Esophagus squamous epithelium (tissue), 5 donors: ENCODE measurements around the gene RERE. TPM values are rescaled to one million over a fixed set of nuclear protein-coding genes. Genes with fewer than 3 reads are reported as not detected.
A peak's percentile ranks its signal among the peaks of the same experiment; 100 is the strongest.

Experiments
- DNase-seq: peaks from one replicate; lab custom pipeline; 2025; lab: John Stamatoyannopoulos, UW
- H3K27ac ChIP-seq, 4 donors: fragments of 200-600 bp; sonication (generic); one replicate each; pipeline ENCODE4 v1.5.1; 2016 to 2019; ENCODE audit warnings: mild to moderate bottlenecking in 1 of 4
- H3K27me3 ChIP-seq, 4 donors: fragments of 200-600 bp; sonication (generic); 1 replicate in 3 of 4; 2 replicates in 1 of 4; pipeline versions ENCODE4 v1.5.1 to v1.6.0; 2017 to 2021; ENCODE audit warnings: antibody characterized with exemption in 1 of 4
- H3K36me3 ChIP-seq, 3 donors: fragments of 200-600 bp; sonication (generic); one replicate each; pipeline ENCODE4 v1.5.1; 2016 to 2019
- H3K4me1 ChIP-seq, 3 donors: fragments of 200-600 bp; sonication (generic); one replicate each; pipeline ENCODE4 v1.5.1; 2017 to 2019
- H3K4me3 ChIP-seq, 4 donors: fragments of 200-600 bp; sonication (generic); 1 replicate in 3 of 4; 2 replicates in 1 of 4; pipeline ENCODE4 v1.5.1; 2016 to 2019; ENCODE audit warnings: mild to moderate bottlenecking in 2 of 4, moderate library complexity in 1 of 4
- H3K9me3 ChIP-seq, 3 donors: fragments of 200-600 bp; sonication (generic); one replicate each; pipeline ENCODE4 v1.5.1; 2016 to 2019
- CTCF ChIP-seq, 6 experiments: fragments of 450-650 bp in 4 of 6; fragments of 200-600 bp in 2 of 6; sonication (generic) in 2 of 6; IDR thresholded peaks; one replicate each; pipeline ENCODE4 v1.5.1; 2016 to 2019; ENCODE audit warnings: antibody characterized with exemption in 6 of 6, mild to moderate bottlenecking in 4 of 6, moderate library complexity in 4 of 6
- POLR2A ChIP-seq, 4 donors: fragments of 450-650 bp; IDR thresholded peaks; one replicate each; pipeline ENCODE4 v1.6.1; 2017; ENCODE audit warnings: antibody characterized with exemption in 4 of 4, mild to moderate bottlenecking in 4 of 4, moderate library complexity in 3 of 4
- WGBS, 2 donors: methylation state at CpG; one replicate each; pipeline ENCODE4 v1.1.5; 2018; 5-methylcytosine and 5-hydroxymethylcytosine counted together
- intact Hi-C: fragments of 100-400 bp; cut with DNase I; formaldehyde crosslinking; loops from one replicate; pipeline ENCODE4 v1.15.0; 2022
- total RNA-seq, 4 donors: library from RNA; depleted of rRNA; stranded (reverse); fragments of >200 nt; gene quantifications; one replicate each; pipeline ENCODE4 v1.1.0, GENCODE V29; 2016
- donor health status: DM: yes; HTN: yes; CAD: no.

RERE gene
- total RNA-seq, 4 donors from 2014 or later: 27.5 to 56.6 (median 32.1) TPM

- 67 to 81% methylated on average over 3 of the region's 3 CpGs for WGBS, 2 donors
- peak overlapping the region in 2 of 4 donors; percentile 6 to 13 for H3K27ac ChIP-seq
- DNase-seq: no peak
- TF ChIP-seq CTCF (IDR thresholded peaks at IDR 0.05) (no peak), POLR2A (IDR thresholded peaks at IDR 0.05) (no peak)
- H3K4me1 ChIP-seq: peaks cover 0 to 12% (median 0%) of the 10 kb centered on the region in 3 donors
- H3K4me3 ChIP-seq: no peak overlapping the region
- intact Hi-C loops: no loop called here
- no peaks in the 10 kb centered on the region for H3K27me3 ChIP-seq
- no peaks in the 10 kb centered on the region for H3K9me3 ChIP-seq
- peaks cover 0 to 8% (median 0%) of the 10 kb centered on the region in 3 donors for H3K36me3 ChIP-seq
Measured at GRCh38 chr1:8483586-8483985, 333.9 kb downstream of the RERE start.

DNA sequence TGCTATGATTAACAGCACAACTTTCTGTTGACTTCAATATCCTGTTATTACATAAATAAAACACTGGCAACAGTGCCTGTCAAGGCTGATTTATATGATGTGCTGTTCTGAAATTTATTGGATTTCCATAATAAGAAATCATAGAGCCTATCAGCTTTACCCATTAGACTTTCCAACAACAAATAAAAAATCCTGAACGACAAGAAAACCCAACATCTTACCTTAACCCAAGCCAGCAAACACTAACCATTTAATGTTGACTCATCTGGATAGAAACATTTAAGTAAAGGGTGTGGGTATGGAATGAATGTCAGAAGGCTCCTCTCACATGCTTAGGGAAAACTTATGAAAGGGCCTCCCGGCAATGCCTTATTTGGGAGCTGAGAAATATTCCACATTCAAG lies 334.5 kb downstream of the RERE start:
- Histone ChIP-seq H3K27ac (peak overlapping the region in 2 of 4 donors; percentile 6 to 13), H3K4me1 (peaks cover 0 to 12% (median 0%) of the 10 kb centered on the region in 3 donors)
- TF ChIP-seq POLR2A (IDR thresholded peaks at IDR 0.05) (no peak), CTCF (IDR thresholded peaks at IDR 0.05) (no peak)

DNA sequence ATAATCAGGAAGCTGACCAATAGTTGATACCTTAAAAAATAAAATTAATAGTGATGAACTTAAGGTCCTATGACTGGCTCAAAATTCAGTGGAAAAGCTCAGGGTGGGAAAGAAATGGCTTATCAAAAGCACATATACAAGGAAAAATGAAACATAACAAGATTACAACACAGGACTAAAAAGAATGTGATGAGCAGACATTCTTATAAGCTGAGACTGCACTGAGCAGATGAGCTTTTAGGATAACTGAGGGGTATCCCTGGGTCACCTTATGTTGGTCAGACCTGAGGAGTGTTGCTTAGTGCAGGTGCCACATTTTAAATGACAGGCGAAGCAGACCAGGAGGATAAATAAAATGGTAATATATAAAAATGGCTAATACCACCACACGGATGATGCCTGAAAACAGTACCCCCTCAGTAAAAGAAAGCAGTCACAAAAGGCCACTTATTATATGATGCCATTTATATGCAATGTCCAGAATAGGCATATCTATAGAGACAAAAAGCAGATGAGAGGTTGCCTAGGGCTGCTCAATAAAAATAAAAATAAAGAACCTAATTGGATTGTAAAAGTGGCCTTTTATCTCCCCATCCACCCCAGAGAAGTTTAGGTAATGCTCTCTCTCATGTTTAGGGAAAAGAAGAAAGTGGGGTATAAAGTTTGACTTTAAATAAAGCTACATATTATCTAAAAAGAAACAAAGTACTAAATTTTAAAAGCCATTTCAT lies 335.6 kb downstream of the RERE start:
- no peak for DNase-seq
- WGBS, 2 donors: 92 to 94% methylated on average over 2 of the region's 2 CpGs
- Histone ChIP-seq H3K4me3 (no peak overlapping the region), H3K27ac (no peak overlapping the region), H3K27me3 (no peaks in the 10 kb centered on the region), H3K4me1 (peaks cover 0 to 23% (median 3%) of the 10 kb centered on the region in 3 donors), H3K9me3 (no peaks in the 10 kb centered on the region), H3K36me3 (peaks cover 0 to 8% (median 0%) of the 10 kb centered on the region in 3 donors)
- intact Hi-C loops: no loop called here
- TF ChIP-seq POLR2A (IDR thresholded peaks at IDR 0.05) (no peak), CTCF (IDR thresholded peaks at IDR 0.05) (no peak)

More for the DNA sequence above, 334.5 kb downstream of the RERE start:
- H3K36me3 ChIP-seq: peaks cover 0 to 8% (median 0%) of the 10 kb centered on the region in 3 donors
- no peaks in the 10 kb centered on the region for H3K9me3 ChIP-seq
- no peaks in the 10 kb centered on the region for H3K27me3 ChIP-seq
- 52 to 65% methylated on average over 2 of the region's 2 CpGs for WGBS, 2 donors
- intact Hi-C loops: no loop called here
- DNase-seq: no peak
- no peak overlapping the region for H3K4me3 ChIP-seq

- H3K36me3 ChIP-seq: peaks cover 0 to 4% (median 0%) of the 10 kb centered on the region in 3 donors
- no peak overlapping the region for H3K4me3 ChIP-seq
- intact Hi-C loops: no loop called here
- no peak for DNase-seq
- no peaks in the 10 kb centered on the region for H3K27me3 ChIP-seq
- no peaks in the 10 kb centered on the region for H3K9me3 ChIP-seq
- TF ChIP-seq POLR2A (IDR thresholded peaks at IDR 0.05) (no peak), CTCF (IDR thresholded peaks at IDR 0.05) (no peak)
- no peak overlapping the region for H3K27ac ChIP-seq
- H3K4me1 ChIP-seq: peaks cover 0 to 39% (median 3%) of the 10 kb centered on the region in 3 donors
Measured at GRCh38 chr1:8478566-8478965, 338.9 kb downstream of the RERE start.

DNA sequence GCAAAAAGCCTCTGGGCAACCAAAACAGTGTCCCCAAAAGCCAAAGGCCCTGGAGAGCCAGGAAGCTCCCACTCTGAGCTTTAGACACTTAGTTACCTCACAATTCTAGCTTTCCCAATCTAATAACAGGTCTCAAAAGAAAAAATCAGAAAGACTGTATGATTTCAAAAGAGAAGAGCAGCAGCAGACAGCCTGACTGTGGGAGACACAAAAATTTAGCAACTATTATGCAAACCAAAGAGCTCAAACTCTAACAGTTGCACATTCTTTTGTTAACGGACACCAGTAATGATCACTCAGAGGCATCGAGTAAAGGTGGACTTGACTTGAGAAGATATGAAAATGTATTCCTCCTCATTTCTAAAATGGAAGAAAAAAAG lies 339.5 kb downstream of the RERE start:
- Histone ChIP-seq H3K9me3 (no peaks in the 10 kb centered on the region), H3K4me3 (no peak overlapping the region), H3K4me1 (peaks cover 0 to 34% (median 3%) of the 10 kb centered on the region in 3 donors), H3K27me3 (no peaks in the 10 kb centered on the region), H3K36me3 (peaks cover 0 to 4% (median 0%) of the 10 kb centered on the region in 3 donors), H3K27ac (peak overlapping the region in 1 of 4 donors; percentile 6)
- WGBS, 2 donors: 73 to 81% methylated on average over 2 of the region's 2 CpGs
- DNase-seq: no peak
- intact Hi-C loops: no loop called here
- TF ChIP-seq POLR2A (IDR thresholded peaks at IDR 0.05) (no peak), CTCF (IDR thresholded peaks at IDR 0.05) (no peak)
